Mucosa of gallbladder (tissue), 1 donor: Measurements from ENCODE around the gene ALG3. TPM values are rescaled to one million over a fixed set of nuclear protein-coding genes. Genes with fewer than 3 reads are reported as not detected.
A peak's percentile ranks its signal among the peaks of the same experiment; 100 is the strongest.
"Not testable (repeated sequence)": the region's sequence is repeated elsewhere in the genome, so short reads cannot be mapped to it uniquely, and the experiment has no call there.

Experiments
- DNase-seq: peaks from one replicate; pipeline ENCODE4 v3.0.0-alpha.2; 2020; ENCODE audit warnings: low spot score
- total RNA-seq: library from RNA; stranded (reverse); gene quantifications from one replicate; pipeline ENCODE4 v1.2.1, GENCODE V29; 2021
- donor health status: DM: no; HTN: no; CAD: no.

The ALG3 gene
- 44.7 TPM for total RNA-seq

DNA sequence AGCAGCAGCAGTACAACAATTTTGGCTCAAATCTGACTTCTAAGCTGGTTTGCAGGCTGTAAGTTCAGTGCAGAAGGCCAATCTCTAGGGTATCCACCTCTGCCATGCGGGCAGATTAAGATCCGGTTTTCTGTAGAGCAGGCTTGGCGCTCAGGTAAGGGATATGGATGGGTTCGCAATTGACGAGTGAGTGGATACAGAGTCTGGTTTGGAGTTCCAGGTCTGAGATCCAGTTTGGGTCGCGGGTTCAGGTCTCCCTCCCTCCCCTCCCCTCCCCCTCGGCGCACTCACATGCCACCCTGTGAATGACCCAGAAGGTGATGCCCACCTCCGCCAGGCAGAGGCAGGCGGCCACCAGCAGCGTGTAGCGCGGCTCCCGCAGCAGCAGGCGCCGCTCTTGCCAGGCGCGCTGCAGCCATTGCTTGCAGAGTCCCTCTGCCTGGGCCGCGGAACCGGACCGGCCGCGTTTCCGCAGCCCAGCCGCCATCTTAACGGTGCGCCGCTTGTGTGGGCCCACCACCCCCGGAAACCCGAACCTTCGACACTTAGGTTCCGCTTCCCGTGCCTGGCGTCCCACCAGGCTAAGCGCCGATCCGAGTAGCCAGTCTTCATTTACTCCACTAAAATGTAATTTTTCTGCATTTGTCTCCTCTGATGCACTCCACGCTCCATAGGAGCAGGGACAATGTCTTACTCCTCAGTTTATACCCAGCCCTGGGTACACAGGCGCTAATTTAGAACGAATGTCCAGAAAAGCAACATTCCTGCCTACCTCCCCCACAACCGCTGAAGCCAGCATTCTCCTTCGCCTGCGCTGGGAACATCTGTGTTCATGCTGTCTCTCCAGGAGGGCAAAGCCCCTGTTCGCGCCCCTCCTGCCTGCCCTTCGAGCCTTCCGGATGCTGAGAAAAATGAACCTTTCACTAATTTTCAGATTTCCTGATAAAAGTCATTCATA is at the start of gene ALG3:
Gene ALG3, minus strand, starts transcription at position 509 of the 958 bp plus-strand sequence. Its CDS starts 22 bp downstream, at position 487.
- peak; percentile 87 for DNase-seq

DNA sequence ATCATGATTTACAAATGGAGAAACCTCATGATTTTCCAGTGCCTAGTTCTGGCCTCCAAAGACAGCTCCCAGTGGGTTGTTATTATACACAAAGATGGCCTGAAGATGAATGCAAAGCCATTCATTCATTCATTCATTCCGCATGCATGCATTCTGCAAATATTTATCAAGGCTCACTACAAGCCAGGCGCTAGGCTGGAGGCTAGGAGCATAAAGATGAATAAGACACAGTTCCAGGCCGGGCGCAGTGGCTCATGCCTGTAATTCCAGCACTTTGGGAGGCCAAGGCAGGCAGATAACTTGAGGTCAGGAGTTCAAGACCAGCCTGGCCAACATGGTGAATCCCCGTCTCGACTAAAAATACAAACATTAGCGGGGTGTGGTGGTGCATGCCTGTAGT is 47.9 kb upstream of the ALG3 start:
- no peak for DNase-seq

DNA sequence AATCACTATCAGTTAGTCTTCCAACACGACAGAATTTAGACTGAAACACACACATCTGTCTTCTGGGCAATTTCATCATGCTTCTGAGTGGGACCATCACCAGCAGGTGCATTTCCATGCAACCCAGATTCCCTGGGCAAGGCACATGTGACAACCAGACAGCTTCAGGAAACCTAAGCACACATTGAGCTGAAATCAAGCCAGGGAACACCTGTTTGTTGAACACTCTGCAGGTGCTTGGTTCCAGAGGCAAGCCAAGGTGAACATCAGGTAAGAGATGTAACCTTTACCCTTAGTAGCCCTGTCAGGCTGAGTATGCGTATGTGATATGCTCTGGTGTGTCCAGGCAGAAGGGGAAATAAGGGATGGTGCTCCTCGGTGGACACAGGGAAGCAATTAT is 47.0 kb upstream of the ALG3 start:
- no peak for DNase-seq

DNA sequence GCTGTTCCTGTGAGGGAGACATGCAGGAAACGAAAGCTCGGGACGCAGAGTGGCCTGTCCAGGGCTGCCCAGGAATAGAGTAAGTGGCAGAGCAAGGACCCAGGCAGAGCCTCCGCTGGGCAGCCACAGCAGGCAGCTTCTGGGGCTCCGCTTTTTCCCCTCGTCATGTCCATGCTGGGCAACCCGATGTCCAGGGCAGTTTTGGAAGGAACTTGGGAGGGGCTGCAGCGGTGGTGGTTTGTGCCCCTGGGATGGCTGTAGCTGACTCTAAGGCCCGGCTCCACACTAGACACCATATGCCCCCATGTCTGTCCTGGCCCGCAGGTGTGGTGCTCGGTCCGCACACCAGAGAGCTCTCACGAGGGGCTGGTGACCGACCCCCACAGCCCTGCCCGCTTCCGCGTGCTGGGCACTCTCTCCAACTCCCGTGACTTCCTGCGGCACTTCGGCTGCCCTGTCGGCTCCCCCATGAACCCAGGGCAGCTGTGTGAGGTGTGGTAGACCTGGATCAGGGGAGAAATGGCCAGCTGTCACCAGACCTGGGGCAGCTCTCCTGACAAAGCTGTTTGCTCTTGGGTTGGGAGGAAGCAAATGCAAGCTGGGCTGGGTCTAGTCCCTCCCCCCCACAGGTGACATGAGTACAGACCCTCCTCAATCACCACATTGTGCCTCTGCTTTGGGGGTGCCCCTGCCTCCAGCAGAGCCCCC is 43.1 kb upstream of the ALG3 start:
- DNase-seq: no peak

DNA sequence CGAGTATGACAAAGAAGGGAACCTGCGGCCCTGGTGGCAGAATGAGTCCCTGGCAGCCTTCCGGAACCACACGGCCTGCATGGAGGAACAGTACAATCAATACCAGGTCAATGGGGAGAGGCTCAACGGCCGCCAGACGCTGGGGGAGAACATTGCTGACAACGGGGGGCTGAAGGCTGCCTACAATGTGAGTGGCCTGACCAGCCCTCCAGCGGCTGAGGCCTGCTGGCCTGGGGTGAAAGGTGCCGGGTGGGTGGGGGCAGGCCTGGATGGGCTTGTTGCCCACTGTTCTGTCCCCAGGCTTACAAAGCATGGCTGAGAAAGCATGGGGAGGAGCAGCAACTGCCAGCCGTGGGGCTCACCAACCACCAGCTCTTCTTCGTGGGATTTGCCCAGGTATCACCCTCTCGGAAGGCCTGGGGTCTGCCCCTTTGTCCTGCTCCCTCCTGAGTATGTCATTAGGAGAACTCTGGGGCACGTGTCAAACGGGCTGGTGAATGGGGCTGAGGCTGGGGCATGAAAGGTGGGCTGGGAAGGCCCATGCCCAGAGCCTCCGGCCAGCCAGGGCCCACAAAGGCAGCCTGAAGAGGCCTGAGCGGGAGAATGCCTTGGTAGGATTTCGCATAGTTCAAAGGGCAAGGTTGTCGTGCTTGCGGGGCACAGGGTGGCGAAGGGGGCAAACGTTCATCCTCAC is 42.4 kb upstream of the ALG3 start:
- DNase-seq: no peak

DNA sequence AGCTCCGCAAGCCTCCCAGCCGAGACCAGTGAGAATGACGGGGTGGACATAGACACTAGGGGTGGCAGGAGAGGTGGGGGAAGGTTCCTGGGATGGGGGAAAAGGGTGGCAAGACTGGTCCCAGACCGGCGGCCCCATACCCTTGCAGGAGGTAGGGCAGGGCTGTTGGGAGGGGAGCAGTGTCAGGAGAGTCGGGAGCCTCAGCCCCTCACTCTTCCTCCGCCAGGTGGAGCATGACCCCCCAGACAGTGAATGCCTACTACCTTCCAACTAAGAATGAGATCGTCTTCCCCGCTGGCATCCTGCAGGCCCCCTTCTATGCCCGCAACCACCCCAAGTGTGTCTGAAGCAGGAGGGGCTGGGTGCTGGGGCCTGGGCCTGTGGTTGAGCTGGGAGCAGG is 41.6 kb upstream of the ALG3 start:
- DNase-seq: no peak

DNA sequence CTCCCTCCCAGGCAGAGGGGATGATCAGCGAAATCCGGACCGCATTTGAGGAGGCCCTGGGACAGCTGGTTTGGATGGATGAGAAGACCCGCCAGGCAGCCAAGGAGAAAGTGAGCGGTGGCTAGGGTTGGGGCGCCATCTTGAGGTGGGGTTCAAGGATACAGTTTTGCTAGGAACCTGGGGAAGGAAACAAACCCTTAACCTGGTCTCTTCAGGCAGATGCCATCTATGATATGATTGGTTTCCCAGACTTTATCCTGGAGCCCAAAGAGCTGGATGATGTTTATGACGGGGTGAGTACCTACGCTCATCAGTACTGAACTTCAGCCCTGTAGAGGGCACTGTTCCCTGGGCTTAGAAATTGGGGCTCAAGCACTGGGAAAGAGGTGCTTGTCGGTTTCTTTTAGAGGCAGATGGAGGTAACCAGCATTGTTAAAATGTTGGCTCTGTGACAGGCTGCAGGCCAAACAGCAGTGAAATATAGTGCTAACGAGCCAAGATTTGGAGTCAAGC is 40.7 kb upstream of the ALG3 start:
- DNase-seq: peak; percentile 36

DNA sequence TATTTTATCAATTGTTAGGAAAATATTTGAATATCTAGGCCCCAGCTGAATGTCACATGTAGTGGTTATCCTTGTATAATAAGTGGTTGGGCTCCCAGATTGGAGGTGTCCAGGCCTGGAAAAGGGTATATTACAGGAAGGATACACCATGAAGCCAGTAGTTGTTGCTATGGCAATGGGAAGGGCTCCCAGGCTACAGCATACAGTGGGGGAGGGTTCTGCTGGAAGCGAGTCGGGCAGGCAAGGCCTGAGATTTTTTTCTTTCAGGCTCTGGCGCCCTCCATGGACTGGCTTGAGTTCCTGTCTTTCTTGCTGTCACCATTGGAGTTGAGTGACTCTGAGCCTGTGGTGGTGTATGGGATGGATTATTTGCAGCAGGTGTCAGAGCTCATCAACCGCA is 35.9 kb upstream of the ALG3 start:
- no peak for DNase-seq

DNA sequence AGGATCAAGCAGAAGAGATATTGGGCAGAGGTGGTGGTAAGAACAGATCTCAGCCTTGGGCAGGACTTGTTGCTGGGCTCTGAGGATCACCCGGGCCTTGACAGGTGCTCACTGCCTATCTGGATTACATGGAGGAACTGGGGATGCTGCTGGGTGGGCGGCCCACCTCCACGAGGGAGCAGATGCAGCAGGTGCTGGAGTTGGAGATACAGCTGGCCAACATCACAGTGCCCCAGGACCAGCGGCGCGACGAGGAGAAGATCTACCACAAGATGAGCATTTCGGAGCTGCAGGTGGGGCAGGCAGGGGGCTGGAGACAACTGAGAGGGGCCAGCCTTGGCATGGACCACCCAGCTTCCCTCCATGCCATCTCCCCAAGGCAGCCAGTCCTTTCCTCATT is 34.9 kb upstream of the ALG3 start:
- DNase-seq: no peak

DNA sequence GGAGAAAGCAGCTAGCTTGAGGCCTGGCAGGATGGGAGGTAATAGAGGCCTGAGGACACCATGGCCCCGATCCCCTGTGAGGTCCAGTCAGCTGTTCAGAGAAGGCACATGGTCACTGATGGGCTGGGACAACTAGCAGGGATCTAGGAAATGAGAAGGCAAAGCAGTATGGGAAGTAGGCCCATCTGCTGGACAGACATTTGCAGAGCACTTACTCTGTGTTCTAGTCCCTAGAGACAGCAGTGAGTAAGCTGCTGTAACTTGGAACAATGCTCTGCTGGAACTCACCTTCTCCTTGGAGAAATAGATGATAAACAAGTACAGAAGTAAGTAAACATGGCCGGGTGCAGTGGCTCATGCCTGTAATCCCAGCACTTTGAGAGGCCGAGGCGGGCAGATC is 34.2 kb upstream of the ALG3 start:
- DNase-seq: no peak

DNA sequence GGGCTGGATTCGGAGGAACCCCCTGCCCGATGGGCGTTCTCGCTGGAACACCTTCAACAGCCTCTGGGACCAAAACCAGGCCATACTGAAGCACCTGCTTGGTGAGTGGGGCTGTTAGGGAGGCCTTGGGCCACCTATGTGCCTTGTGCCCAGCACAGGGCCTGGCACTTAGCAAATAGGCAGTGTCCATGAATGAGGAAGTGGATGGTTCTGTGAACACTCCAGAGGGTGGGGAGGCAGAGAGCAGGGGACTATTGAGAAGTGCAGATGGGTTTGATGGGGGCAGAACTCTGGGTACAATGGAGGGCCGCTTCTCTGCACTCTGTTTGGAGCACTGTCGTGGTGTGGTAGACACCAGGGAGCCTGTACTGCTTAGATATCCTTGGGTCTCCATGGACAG is 28.6 kb upstream of the ALG3 start:
- DNase-seq: no peak

DNA sequence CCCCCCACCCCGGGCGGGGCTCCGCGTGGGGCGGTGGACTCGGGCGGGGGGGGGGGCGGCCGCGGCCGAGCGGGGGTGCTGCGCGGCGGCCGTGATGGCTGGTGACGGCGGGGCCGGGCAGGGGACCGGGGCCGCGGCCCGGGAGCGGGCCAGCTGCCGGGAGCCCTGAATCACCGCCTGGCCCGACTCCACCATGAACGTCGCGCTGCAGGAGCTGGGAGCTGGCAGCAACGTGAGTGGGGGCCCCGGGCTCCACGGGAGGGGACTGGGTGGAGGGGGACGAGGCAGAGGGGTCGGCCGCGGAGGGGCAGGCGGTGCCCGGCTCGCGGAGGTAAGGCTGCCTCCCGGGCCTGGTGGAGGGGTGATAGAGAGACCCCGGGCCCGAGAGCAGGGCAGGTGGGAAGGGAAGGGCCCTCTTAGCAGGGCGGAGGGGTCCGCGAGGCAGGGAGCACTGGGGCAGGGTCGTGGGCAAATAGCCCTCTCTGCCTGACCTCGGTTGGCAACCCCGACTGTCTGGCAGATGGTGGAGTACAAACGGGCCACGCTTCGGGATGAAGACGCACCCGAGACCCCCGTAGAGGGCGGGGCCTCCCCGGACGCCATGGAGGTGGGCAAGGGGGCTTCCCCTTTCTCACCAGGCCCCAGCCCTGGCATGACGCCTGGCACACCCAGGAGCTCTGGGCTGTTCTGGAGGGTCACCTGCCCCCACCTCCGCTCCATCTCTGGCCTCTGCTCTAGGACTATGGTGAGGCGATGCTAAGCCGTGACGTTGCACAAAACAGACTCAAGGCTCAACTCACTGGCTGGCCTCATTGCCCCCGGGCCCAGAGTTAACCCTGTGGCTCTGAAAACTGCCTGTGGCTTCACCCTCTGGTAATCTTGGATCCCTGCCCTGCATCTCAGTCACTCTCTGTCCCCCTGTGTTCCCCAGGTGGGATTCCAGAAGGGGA is 27.5 kb upstream of the ALG3 start, which contains the start of gene ECE2:
Gene ECE2, plus strand, starts transcription at position 62 of the 950 bp plus-strand sequence. Its CDS starts 132 bp downstream, at position 194.
- no peak for DNase-seq

DNA sequence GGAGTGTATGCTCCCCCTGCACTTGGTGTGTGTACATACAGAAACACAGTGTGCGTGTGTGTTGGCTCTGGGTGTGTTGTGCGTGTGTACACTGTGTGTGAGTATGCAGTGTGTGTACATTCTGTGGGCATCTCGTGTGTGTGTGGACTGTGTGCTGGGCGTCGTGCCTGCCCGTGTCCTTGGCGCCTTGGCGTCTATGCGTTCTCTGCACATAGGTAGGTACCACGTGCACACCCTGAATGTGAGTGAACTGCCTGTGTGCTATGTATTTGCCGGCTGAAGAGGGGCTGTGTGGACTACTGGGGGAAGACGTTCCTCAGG is 26.6 kb upstream of the ALG3 start:
- DNase-seq: no peak

DNA sequence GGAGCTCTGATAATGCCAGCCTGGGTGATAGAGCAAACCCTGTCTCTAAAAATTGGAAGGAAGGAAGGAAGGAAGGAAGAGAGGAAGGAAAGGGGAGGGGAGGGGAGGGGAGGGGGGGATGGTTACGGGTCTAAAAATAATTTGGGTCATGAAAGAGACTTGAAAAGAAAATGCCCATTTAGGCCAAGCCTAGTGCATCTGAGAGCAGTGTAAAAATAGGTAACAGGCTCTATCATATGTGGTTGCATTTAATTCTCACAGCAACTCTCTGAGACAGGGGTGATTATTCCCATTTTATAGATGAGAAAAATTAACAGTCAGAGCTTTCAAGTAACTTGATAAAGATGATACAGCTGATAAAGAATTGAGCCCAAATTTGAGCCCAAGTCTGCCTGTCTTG is 23.5 kb upstream of the ALG3 start:
- DNase-seq: no peak

DNA sequence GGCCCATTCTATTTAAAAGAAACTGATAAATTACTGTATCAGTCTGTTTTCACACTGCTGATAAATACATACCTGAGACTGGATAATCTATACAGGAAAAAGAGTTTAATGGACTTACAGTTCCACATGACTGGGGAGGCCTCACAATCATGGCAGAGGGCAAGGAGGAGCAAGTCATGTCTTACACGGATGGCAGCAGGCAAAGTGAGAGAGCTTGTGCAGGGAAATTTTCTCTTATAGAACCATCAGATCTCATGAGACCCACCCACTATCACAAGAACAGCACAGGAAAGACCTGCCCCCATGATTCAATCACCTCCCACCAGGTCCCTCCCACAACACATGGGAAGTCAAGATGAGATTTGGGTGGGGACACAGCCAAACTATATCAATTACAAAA is 18.5 kb upstream of the ALG3 start:
- not testable (repeated sequence) for DNase-seq

DNA sequence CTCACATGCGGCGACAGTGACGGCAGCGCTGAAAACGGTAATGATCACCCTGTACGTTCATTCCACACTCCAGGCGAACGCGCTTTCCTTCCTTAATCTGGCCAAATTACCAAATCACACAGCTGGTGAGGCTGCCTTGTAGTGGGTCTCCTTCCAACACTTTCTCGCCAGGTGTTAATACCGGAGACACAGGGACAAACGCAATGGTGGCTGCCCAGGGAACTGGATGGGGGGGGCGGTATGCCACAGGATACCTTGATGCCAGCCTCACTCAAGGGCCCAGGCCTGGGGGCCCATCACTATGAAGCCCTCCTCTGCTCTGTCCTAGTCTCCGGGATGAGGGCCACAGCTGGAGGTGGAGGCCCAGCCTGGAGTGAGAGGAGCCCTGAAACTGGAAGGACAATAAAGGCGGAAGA is 14.0 kb upstream of the ALG3 start:
- DNase-seq: no peak

DNA sequence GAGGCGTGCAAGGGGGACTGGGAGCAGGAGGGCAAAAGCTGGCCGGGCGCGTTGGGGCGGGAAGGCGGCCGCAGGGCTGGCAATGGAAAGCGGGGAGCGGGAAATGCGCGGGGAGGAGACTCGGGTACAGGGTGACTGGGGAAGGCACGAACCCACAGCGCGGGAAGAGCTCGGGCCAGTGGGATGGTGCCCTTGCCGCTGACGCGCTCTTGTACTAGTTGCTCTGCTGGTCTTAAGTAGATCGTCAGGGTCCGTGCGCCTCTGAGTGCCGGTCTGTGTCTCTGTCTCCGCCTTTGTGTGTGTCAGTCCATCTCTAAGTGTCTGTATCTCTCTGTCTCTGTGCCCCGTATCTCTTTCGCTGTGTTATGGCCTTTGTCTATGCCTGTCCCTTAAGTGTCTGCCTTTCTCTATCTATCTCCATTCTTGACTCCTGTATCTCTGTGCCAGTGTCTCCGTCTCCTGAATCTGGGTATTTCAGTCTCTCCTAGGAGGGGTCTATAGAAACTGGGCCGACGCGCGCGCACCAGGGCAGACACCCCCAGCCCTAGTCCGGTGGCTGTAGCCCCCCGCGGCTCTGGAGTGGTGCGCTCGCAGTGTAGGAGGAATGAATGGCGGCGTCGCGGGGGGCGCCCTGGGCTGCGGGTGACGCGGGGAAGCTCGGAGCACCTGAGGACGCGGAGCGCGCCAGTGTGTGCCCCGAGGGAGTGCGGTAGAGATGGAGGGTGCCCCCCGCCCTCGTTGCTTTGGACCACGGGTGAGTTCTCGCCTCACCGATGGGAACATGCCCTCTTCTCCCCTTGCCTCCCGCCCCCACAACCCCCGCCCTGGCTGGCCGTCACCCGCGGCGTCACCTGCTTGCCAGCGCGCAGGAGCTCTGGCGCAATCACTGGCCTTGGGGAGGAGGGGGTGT is 13.3 kb upstream of the ALG3 start:
- no peak for DNase-seq

DNA sequence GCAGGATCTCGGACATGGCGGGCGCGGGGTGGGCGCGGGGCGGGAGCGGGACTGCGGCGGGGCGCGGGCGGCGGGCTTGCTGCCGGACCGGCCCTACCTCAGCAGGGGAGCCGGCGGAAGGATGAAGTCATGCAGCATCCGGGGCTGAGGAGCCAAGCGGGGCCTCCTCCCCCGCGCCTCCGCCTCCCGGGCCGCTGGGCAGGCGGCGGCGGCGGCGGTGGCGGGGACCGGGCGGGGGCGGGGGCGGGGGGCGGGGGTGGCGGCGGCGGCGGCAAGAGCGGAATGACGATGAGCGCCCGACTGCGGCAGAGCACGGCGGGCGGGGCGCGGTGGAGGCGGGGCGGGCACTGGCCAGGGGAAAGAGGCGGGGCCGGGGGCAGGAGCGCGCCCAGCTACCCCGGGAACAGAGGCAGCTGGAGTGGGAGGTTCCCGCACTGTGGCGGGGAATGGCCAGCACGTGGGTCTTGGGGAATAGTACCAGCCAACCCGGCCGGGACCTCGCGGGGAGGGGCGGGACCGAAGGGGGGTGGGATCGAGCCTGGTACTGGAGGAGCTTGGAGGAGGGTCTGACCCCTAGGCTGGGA is 12.6 kb upstream of the ALG3 start, which contains the start of gene CAMK2N2:
Gene CAMK2N2, minus strand, starts transcription at position 284 of the 584 bp plus-strand sequence. Its CDS starts 268 bp downstream, at position 16.
- no peak for DNase-seq

DNA sequence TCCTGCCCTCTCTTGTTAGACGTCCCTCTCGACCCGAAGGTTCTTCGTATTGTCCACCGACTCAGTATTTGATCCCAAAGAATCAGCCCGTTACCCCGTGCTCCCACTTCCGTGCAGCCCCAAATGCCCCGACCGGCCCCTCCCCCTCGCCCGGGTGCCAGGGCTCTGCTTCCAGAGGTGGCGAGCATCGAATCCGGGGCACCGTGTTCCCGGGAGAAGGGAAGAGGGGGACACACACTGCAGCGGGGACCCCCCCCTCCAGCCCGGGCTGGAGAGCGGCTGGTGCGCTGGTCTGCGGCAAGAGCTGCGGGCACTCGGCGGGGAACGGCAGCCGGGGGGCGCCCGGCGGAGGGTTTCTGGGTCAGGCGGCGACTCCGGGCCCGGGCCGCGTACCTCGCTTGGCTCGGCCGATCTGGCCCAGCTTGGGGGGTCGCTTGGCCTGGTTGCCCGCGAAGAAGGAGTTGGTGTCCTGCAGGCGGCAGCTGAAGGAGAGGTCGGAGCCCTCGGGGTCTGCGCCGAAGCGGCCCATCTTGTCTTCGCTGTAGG is 12.0 kb upstream of the ALG3 start:
- no peak for DNase-seq
